Colon (tissue), 2 donors: ENCODE data around the gene RHBDD2.

Source experiments
- FAIRE-seq: peaks from 2 replicates; lab custom pipeline; 2012; peaks lifted over from hg19 to GRCh38; lab: Jason Lieb, UNC
- donor health status: control.
- donor health status: control.

The RHBDD2 gene

DNA sequence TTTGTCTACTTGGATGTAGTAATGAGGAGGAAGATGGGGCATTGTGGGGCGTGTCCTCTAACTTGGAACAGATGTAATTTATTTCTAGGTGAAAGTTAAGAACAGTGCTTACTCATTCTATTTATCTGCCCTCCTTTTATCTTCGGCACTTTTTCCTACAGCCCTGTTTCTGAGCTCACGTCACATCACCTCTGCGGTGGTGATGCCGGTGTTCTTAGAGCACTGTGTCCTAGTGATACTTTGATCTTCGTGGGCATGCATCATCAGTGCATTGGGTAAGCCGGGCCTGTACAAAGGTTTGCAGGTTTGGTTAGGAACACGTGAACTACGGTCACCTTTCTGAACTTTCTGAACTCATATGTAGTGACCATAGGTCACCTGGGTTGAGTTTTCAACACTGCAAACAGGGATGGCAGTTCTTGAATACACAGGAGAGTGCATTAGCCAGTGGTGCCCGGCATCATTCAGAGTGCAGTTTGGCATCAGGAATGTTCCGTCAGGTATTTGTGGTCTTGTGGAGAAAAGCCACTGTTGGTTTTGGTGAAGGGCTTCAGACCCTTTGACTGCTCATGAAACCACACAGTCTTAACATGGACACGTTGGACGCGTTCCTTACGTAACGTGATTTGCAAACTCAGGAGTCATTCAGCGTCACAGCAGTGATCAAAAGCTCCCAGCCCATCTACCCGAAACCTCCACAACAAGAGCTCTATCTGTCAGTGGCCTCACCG lies 41.8 kb downstream of the RHBDD2 start:
- FAIRE-seq = no peak

DNA sequence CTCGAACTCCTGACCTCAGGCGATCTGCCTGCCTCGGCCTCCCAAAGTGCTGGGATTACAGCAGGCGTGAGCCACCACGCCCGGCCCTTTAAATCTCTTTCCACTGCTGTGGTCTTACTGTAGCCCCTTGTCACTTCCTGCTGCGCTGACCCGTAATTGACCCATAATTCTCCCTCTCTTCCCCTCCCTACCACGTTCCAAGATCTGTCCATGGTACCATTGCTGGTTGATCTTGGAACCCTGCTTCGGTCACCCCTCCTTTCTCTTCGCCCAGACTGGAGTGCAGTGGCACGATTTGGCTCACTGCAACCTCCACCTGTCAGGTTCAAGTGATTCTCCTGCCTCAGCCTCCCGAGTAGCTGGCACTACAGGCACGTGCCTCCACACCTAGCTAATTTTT lies 42.6 kb downstream of the RHBDD2 start:
- FAIRE-seq = no peak

DNA sequence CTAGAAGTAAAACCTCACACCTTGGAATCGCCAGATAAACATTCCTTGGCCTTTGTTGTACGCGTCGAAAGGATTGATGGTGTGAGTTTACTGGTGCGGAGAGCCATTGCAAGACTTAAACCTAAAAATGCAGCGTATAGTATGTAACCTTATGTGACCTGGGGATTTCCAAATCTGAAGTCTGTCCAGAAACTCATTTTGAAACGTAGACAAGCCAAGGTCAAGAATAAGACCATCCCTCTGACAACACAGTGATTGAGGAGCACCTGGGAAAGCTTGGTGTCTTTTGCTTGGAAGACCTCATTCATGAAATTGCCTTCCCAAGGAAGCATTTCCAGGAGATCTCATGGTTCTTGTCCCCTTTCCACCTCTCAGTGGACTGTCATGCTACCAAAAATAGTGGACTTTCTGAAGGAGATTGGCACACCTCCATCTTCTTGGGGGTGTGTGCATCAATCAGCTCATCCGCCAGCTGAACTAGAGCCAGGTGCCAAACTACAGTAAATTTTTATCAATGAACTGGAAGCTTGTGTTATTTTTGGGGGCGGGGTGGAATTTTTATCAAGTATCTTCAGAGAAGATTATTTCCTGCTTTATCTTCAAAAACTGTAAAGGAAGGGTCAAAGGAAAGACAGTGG lies 44.3 kb downstream of the RHBDD2 start:
- FAIRE-seq = no peak

DNA sequence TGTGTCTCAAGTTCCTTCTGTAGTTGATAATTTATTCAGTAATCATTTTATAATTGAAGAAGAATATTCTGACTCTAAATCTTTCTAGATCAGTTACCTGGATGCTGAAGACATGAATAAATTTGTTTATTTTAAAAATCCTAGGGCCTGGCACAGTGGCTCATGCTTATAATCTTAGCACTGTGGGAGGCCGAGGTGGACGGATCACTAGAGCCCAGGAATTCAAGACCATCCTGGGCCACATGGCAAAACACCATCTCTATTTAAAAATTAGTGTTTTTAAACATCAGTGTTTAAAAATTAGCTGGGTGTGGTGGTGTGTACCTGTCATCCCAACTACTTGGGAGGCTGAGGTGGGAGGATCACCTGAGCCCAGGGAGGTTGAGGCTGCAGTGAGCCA lies 45.4 kb downstream of the RHBDD2 start:
- FAIRE-seq = no peak

- no peak for FAIRE-seq
Measured at GRCh38 chr7:75924889-75925288, 46.1 kb downstream of the RHBDD2 start.

GRCh38 chr7:75925717-75926435 lies 47.0 kb downstream of the RHBDD2 start:
- FAIRE-seq = no peak

GRCh38 chr7:75928568-75928914 lies 49.7 kb downstream of the RHBDD2 start:
- FAIRE-seq = no peak

DNA sequence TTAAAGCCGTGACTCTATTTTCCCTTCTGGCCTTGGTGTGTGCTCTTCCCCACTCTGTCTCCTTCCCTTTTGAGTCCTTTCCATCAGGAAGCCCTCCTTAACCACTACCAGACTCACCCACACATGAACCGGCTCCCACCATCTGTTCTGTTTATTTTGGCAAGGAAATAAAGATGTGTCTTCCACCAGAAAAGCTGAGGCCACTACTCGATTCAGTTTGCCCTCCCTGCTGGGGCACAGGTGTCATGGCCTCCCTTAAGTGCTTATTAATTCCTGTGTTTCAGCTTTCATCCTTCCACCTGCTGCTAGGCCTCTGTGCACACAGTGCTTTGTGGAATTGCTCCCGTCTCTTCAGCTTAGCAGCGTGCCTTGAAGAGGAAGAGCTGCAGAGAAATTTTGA lies 52.8 kb downstream of the RHBDD2 start:
- no peak for FAIRE-seq

- no peak for FAIRE-seq
Measured at GRCh38 chr7:75937958-75938786, 59.3 kb downstream of the RHBDD2 start.
